ENCODE results near the gene TMEM132E. TPM values are rescaled to one million over a fixed set of nuclear protein-coding genes. Genes with fewer than 3 reads are reported as not detected.

Gene TMEM132E
- total and polyA plus RNA-seq, 7 donors = 0.01 to 0.26 (median 0.03) TPM; not detected in 4

- DNase-seq = no peak
- WGBS, 3 donors = 70 to 96% (median 94%) methylated on average over 2 of the region's 2 CpGs
- Histone ChIP-seq H3K36me3 (ENCODE audit: insufficient read depth in 1 of 2, low read depth in 1 of 2) (no peaks in the 10 kb centered on the region), H3K4me3 (no peak overlapping the region), H3K27me3 (ENCODE audit: insufficient read depth in 3 of 3, low read length in 2 of 3) (peaks cover 2 to 49% (median 4%) of the 10 kb centered on the region in 3 donors), H3K4me1 (no peaks in the 10 kb centered on the region), H3K27ac (no peak overlapping the region), H3K9me3 (no peaks in the 10 kb centered on the region)
- intact Hi-C loops (cut with DNase I) = no loop called here
- TF ChIP-seq, protein P1, sequence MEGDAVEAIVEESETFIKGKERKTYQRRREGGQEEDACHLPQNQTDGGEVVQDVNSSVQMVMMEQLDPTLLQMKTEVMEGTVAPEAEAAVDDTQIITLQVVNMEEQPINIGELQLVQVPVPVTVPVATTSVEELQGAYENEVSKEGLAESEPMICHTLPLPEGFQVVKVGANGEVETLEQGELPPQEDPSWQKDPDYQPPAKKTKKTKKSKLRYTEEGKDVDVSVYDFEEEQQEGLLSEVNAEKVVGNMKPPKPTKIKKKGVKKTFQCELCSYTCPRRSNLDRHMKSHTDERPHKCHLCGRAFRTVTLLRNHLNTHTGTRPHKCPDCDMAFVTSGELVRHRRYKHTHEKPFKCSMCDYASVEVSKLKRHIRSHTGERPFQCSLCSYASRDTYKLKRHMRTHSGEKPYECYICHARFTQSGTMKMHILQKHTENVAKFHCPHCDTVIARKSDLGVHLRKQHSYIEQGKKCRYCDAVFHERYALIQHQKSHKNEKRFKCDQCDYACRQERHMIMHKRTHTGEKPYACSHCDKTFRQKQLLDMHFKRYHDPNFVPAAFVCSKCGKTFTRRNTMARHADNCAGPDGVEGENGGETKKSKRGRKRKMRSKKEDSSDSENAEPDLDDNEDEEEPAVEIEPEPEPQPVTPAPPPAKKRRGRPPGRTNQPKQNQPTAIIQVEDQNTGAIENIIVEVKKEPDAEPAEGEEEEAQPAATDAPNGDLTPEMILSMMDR (IDR thresholded peaks at IDR 0.05) = no peak
- ATAC-seq = no peak
Measured at GRCh38 chr17:34561328-34561727, 18.1 kb upstream of the TMEM132E start.

GRCh38 chr17:34562387-34562786 lies 17.0 kb upstream of the TMEM132E start:
- intact Hi-C loops (cut with DNase I) = no loop called here
- H3K36me3 ChIP-seq (ENCODE audit: insufficient read depth in 1 of 2, low read depth in 1 of 2) = no peaks in the 10 kb centered on the region
- DNase-seq (no peak), ATAC-seq (no peak)
- no peaks in the 10 kb centered on the region for H3K9me3 ChIP-seq
- H3K27ac ChIP-seq = no peak overlapping the region
- WGBS, 3 donors = 28 to 32% (median 30%) methylated on average over 2 of the region's 2 CpGs
- no peaks in the 10 kb centered on the region for H3K4me1 ChIP-seq
- no peak overlapping the region for H3K4me3 ChIP-seq
- peaks cover 2 to 49% (median 6%) of the 10 kb centered on the region in 3 donors for H3K27me3 ChIP-seq (ENCODE audit: insufficient read depth in 3 of 3, low read length in 2 of 3)
- TF ChIP-seq, protein P1 (IDR thresholded peaks at IDR 0.05) = no peak

GRCh38 chr17:34565713-34566112 lies 13.7 kb upstream of the TMEM132E start:
- H3K36me3 ChIP-seq (ENCODE audit: insufficient read depth in 1 of 2, low read depth in 1 of 2) = no peaks in the 10 kb centered on the region
- no peak overlapping the region for H3K27ac ChIP-seq
- no peak for ATAC-seq
- intact Hi-C loops (cut with DNase I) = no loop called here
- no peak overlapping the region for H3K4me3 ChIP-seq
- TF ChIP-seq, protein P1 (IDR thresholded peaks at IDR 0.05) = no peak
- no peaks in the 10 kb centered on the region for H3K4me1 ChIP-seq
- no peak for DNase-seq
- H3K27me3 ChIP-seq (ENCODE audit: insufficient read depth in 3 of 3, low read length in 2 of 3) = peaks cover 2 to 75% (median 6%) of the 10 kb centered on the region in 3 donors
- 84 to 89% (median 88%) methylated on average over 1 of the region's 1 CpG for WGBS, 3 donors
- H3K9me3 ChIP-seq = no peaks in the 10 kb centered on the region

DNA sequence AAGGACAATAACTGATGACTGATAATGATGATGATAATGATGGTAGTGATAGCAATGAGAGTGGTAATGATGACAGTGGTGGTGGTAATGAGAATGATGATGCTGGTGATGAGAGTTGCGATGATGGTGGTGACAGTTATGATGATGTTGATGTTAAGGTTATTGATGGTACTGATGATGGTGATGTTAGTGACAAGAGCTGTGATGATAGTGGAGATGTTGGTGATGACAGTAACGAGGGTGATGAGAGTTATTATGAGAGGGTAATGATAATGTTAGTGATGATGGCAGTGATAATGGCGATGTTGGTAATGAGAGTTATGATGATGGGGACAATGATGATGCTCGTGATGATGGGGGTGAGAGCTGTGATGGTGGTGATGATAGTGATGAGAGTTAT lies 13.2 kb upstream of the TMEM132E start:
- H3K36me3 ChIP-seq (ENCODE audit: insufficient read depth in 1 of 2, low read depth in 1 of 2) = no peaks in the 10 kb centered on the region
- TF ChIP-seq, protein P1 (IDR thresholded peaks at IDR 0.05) = no peak
- DNase-seq (no peak), ATAC-seq (no peak)
- no peaks in the 10 kb centered on the region for H3K4me1 ChIP-seq
- H3K4me3 ChIP-seq = no peak overlapping the region
- peaks cover 2 to 75% (median 6%) of the 10 kb centered on the region in 3 donors for H3K27me3 ChIP-seq (ENCODE audit: insufficient read depth in 3 of 3, low read length in 2 of 3)
- no peak overlapping the region for H3K27ac ChIP-seq
- intact Hi-C loops (cut with DNase I) = no loop called here
- no peaks in the 10 kb centered on the region for H3K9me3 ChIP-seq
- 80 to 92% (median 83%) methylated on average over 4 of the region's 4 CpGs for WGBS, 3 donors

DNA sequence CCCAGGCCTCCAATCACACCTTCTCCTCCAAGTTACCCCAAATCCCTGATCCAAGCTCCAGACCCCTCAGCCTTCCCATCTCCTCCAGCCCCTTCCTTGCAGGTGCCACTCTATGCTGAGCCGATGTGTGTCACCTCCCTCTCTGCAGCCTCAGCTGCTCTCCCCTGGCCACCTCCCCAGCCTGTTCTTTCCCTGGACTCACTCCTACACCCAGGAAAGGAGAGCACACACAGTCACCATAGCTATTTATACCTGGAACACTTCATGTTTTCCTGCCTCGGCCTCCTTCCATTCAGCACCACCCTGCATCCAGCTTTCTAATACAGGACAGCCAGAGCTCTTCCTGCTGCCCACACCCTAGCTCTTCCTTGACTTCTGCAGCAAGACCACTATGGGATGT lies 12.5 kb upstream of the TMEM132E start:
- intact Hi-C loops (cut with DNase I) = no loop called here
- no peak overlapping the region for H3K27ac ChIP-seq
- DNase-seq (no peak), ATAC-seq (no peak)
- WGBS, 3 donors = 73 to 85% (median 85%) methylated on average over 2 of the region's 2 CpGs
- H3K4me1 ChIP-seq = no peaks in the 10 kb centered on the region
- peaks cover 1 to 74% (median 6%) of the 10 kb centered on the region in 3 donors for H3K27me3 ChIP-seq (ENCODE audit: insufficient read depth in 3 of 3, low read length in 2 of 3)
- H3K4me3 ChIP-seq = no peak overlapping the region
- no peaks in the 10 kb centered on the region for H3K9me3 ChIP-seq
- no peaks in the 10 kb centered on the region for H3K36me3 ChIP-seq (ENCODE audit: insufficient read depth in 1 of 2, low read depth in 1 of 2)
- TF ChIP-seq, protein P1 (IDR thresholded peaks at IDR 0.05) = no peak

Measured in psoas muscle (tissue), 8 donors.